ENCODE measurements around the gene DNAJC22. TPM values are rescaled to one million over a fixed set of nuclear protein-coding genes. Genes with fewer than 3 reads are reported as not detected.
A peak's percentile ranks its signal among the peaks of the same experiment; 100 is the strongest.

DNAJC22 gene
- total RNA-seq, 1 donor from 2014 or later: 15.3 TPM

- Mint-ChIP-seq H3K4me3 (no peak overlapping the region), H3K27ac (no peak overlapping the region), H3K4me1 (peaks cover 10% of the 10 kb centered on the region), H3K36me3 (peaks cover 1% of the 10 kb centered on the region), H3K27me3 (ENCODE audit: low read depth) (no peaks in the 10 kb centered on the region), H3K9me3 (no peaks in the 10 kb centered on the region)
- no peak for TF ChIP-seq CTCF (IDR thresholded peaks at IDR 0.05; ENCODE audit: unreplicated experiment)
- DNase-seq (ENCODE audit: low spot score in 2 of 2, unreplicated experiment in 2 of 2): no peak
Observed at GRCh38 chr12:49355913-49356312, 9.2 kb downstream of the DNAJC22 start.

GRCh38 chr12:49357103-49357678, 10.5 kb downstream of the DNAJC22 start:
- no peaks in the 10 kb centered on the region for H3K9me3 Mint-ChIP-seq
- no peak overlapping the region for H3K4me3 Mint-ChIP-seq
- peaks cover 10% of the 10 kb centered on the region for H3K4me1 Mint-ChIP-seq
- no peak for DNase-seq (ENCODE audit: low spot score in 2 of 2, unreplicated experiment in 2 of 2)
- no peaks in the 10 kb centered on the region for H3K36me3 Mint-ChIP-seq
- no peak overlapping the region for H3K27ac Mint-ChIP-seq
- peak; percentile 87 for TF ChIP-seq CTCF (IDR thresholded peaks at IDR 0.05; ENCODE audit: unreplicated experiment)
- H3K27me3 Mint-ChIP-seq (ENCODE audit: low read depth): no peaks in the 10 kb centered on the region

GRCh38 chr12:49358483-49359141, 11.9 kb downstream of the DNAJC22 start:
- peak; percentile 56 for TF ChIP-seq CTCF (IDR thresholded peaks at IDR 0.05; ENCODE audit: unreplicated experiment)
- Mint-ChIP-seq H3K27me3 (ENCODE audit: low read depth) (no peaks in the 10 kb centered on the region), H3K9me3 (no peaks in the 10 kb centered on the region), H3K36me3 (no peaks in the 10 kb centered on the region), H3K27ac (no peak overlapping the region), H3K4me3 (no peak overlapping the region), H3K4me1 (peaks cover 10% of the 10 kb centered on the region)
- DNase-seq (ENCODE audit: low spot score in 2 of 2, unreplicated experiment in 2 of 2): no peak

- no peak for DNase-seq (ENCODE audit: low spot score in 2 of 2, unreplicated experiment in 2 of 2)
- H3K9me3 Mint-ChIP-seq: no peaks in the 10 kb centered on the region
- H3K4me1 Mint-ChIP-seq: peaks cover 10% of the 10 kb centered on the region
- no peak for TF ChIP-seq CTCF (IDR thresholded peaks at IDR 0.05; ENCODE audit: unreplicated experiment)
- no peak overlapping the region for H3K27ac Mint-ChIP-seq
- H3K4me3 Mint-ChIP-seq: no peak overlapping the region
- H3K27me3 Mint-ChIP-seq (ENCODE audit: low read depth): no peaks in the 10 kb centered on the region
- H3K36me3 Mint-ChIP-seq: no peaks in the 10 kb centered on the region
Observed at GRCh38 chr12:49359671-49360070, 13.0 kb downstream of the DNAJC22 start.

- no peak for DNase-seq (ENCODE audit: low spot score in 2 of 2, unreplicated experiment in 2 of 2)
- Mint-ChIP-seq H3K27me3 (ENCODE audit: low read depth) (no peaks in the 10 kb centered on the region), H3K4me3 (no peak overlapping the region), H3K4me1 (peaks cover 12% of the 10 kb centered on the region), H3K9me3 (no peaks in the 10 kb centered on the region), H3K36me3 (no peaks in the 10 kb centered on the region), H3K27ac (no peak overlapping the region)
- TF ChIP-seq CTCF (IDR thresholded peaks at IDR 0.05; ENCODE audit: unreplicated experiment): no peak
Observed at GRCh38 chr12:49362077-49362476, 15.4 kb downstream of the DNAJC22 start.
